Measurements from ENCODE around the gene NFE2L3.
"Not testable (repeated sequence)": the region's sequence is repeated elsewhere in the genome, so short reads cannot be mapped to it uniquely, and the experiment has no call there.

Gene NFE2L3

DNA sequence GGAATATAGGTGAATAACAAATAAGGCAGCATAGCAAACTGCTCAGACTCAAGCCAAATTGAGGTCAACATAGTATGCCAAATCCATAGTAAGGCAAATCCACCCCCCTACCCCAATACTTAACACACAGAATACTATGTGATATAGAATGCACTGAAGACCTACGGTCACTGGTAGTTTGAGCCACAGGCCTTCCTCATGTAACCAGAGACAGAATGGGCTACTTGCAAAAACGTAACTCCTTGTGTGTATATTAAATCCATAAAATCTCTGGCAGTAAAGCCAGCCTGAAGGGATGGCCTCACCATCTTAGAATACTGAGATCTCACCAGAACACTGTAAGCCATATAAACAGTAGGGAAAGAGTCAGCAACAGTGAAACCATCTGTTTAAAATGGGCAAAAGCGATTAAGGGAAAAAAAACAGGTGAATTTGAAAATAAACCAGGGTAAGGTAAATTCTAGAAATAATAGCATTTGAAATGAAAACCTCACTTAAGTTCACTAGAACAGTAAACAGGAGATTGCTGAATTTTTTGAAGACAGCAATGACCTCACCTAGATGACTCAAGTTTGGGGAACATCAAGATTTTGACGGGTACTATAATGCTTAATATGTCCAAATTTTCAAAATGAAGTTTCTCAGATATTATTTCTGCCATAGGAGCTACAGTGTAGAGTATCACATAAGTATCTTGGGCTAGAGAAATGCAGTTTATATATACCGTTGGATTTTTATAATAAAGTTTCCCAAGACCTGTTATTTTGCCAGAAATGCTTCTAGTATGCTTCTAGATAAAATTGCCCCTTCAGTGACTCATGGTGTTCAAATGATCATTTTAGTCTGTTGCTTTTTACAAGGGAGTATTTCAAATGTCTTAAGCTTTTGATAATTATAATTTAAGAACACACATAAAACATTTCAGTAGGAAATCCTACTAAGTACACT lies 34.6 kb downstream of the NFE2L3 start:
- DNase-seq (ENCODE audit: low read depth, low spot score) = no peak

DNA sequence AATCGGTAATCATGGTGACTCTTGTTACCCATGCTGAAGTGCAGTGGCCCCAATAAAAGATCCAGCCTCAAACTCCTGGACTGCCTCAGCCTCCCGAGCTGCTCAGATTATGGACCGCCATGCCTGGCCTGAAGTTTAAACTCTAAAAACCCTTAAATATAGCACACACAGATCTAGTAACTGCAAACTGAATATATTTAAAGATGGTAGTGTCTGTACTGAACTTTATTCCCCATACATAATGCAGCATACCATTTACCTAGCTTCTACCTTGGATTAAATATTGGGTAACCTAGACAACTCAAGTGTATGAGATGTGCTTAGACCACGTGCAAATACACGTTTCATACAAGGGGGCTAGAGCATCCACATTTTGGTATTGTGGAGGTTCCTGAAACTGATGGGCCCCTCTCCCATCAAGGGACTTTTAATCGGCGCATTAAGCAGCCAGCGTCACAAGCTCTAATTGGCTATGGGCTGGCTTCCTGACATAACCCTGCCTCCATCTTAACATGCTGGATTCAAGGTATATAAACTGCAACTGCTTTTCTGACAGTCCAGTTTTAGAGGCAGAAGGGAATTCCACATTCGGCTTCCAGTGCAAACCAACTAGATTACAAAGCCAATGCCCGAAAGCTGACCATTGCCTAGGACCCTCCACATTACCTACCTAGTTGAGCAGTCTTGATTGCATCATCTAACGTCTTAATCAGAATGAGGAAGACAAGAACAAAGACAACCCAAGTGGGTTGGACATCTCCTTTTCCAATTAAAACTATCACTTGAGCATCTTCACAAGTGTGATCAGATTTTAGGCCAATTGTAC lies 35.6 kb downstream of the NFE2L3 start:
- DNase-seq (ENCODE audit: low read depth, low spot score) = peak; percentile 54

- DNase-seq (ENCODE audit: low read depth, low spot score) = peak; percentile 44
These were observed 36.4 kb downstream of the NFE2L3 start for GRCh38 chr7:26188206-26188956.

DNA sequence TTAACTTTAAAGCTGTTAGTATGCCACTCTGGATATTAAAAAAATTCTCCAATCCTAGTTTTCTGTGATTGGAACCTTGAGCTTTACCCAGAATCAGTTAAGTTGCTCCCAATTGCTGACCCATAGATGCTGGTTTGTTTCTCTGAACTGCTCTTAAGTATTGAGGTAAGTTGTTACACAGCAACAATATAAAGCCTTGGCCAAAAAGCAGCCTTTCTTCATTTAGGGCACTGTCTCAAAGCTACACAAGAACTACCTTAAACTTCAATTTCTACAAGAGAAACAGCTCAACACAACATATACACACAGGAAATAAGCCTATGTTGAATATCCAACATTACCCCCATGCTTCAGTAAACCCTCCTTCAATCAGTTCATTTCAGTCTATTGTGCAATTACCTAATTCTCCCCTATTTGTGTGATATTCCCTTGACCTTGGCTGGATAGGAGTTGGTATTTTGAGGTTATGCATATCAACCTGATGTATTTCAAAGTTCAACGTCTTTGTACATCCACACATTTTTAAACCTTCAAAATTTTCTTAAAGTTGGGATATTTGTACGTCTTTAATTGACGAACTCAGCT lies 37.1 kb downstream of the NFE2L3 start:
- DNase-seq (ENCODE audit: low read depth, low spot score) = no peak

DNA sequence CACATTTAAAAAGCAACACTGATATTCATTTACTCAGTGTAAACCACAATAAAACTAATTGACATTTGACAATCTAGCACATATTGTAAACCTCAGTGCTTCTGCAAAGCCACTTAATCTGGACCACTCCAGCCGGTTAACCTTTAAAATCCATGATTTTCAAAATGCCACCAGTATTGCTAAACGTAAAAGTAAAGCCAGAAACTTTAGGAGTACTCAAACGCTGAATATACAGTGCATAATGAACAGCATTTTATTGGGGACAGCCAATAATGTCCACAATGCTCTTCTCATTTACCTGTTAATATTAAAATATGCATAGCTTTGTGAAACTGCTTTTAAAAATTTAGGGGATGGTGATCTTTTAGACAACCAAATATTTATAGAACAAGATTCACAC lies 37.7 kb downstream of the NFE2L3 start:
- no peak for DNase-seq (ENCODE audit: low read depth, low spot score)

DNA sequence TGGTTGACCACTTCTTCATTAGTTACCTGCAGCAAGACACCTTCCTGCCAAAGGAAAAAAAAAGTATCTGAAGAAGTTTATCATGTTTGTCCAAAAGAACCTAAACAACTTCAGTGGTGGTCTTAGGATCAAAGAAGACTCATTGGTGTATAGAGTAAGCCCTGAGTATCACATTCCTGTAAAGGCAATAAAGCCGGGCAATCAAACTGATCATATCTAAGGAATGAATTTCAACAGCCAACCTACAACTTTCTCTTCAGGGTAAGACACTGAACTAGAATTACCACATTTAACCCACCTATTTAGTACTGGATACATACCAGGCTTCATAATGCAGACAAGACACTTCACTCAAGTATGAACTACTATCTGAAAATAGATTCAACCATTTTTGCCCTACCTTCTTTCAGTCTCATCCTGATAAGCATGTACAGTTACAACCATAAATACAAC lies 38.4 kb downstream of the NFE2L3 start:
- no peak for DNase-seq (ENCODE audit: low read depth, low spot score)

GRCh38 chr7:26191233-26191973 lies 39.4 kb downstream of the NFE2L3 start:
- DNase-seq (ENCODE audit: low read depth, low spot score) = no peak

- DNase-seq (ENCODE audit: low read depth, low spot score) = no peak
These were observed 40.0 kb downstream of the NFE2L3 start for GRCh38 chr7:26191974-26192479.

- DNase-seq (ENCODE audit: low read depth, low spot score) = no peak
These were observed 40.6 kb downstream of the NFE2L3 start for GRCh38 chr7:26192485-26193087.

- no peak for DNase-seq (ENCODE audit: low read depth, low spot score)
These were observed 41.6 kb downstream of the NFE2L3 start for GRCh38 chr7:26193432-26194207.

DNA sequence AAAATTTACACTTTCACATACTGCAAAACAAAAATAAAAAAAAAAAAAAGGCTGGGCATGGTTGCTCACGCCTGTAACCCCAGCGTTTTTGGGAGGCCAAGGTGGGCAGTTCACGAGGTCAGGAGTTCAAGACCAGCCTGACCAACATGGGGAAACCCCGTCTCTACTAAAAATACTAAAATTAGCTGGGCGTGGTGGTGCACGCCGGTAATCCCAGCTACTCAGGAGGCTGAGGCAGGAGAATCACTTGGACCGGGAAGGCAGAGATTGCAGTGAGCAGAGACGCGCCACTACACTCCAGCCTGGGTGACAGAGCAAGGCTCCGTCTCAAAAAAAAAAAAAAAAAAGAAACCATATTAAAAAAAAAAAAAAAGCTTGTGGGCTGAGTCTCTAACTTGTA lies 42.8 kb downstream of the NFE2L3 start:
- not testable (repeated sequence) for DNase-seq (ENCODE audit: low read depth, low spot score)

GRCh38 chr7:26195182-26195581 lies 43.2 kb downstream of the NFE2L3 start:
- no peak for DNase-seq (ENCODE audit: low read depth, low spot score)

- DNase-seq (ENCODE audit: low read depth, low spot score) = no peak
These were observed 44.1 kb downstream of the NFE2L3 start for GRCh38 chr7:26195867-26196657.

- DNase-seq (ENCODE audit: low read depth, low spot score) = no peak
These were observed 45.4 kb downstream of the NFE2L3 start for GRCh38 chr7:26197153-26198115.

DNA sequence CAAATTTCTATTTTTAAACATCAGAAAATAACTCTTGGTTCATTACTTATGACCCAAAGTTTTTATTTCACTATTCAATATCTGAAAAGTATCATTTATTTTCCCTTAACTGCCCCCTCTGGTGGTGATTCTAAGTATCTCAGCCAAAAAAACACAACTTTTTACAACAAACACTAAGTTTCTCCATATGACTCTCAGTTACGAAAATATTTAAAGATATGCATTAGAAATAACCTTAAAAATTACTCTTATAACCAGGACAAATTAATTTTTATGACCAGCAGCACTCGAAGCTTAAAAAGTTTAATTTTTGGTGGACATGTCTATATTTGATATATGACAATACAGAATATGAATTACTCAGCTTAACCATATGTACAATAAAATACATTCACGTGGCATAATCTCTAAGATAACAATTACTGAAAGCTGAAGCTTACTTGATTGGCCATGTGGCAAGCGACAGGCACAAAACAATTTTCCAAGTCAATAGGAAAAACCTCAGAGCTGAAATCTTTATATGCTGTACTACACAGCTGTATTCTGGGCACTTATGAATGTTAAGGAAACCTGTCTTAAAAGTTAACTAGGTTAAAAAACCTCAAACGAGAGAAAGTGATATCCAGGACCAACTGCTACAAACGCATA lies 46.3 kb downstream of the NFE2L3 start:
- DNase-seq (ENCODE audit: low read depth, low spot score) = no peak

GRCh38 chr7:26198781-26199169 lies 46.8 kb downstream of the NFE2L3 start:
- DNase-seq (ENCODE audit: low read depth, low spot score) = no peak

Measured in ELF-1 (cell line).